Measurements from ENCODE around the gene ITPR3. TPM values are rescaled to one million over a fixed set of nuclear protein-coding genes. Genes with fewer than 3 reads are reported as not detected.

ITPR3 gene
- total and polyA plus RNA-seq, 2 donors from 2014 or later, result 4.2 to 86.3 TPM

GRCh38 chr6:33668914-33669313 lies 47.8 kb downstream of the ITPR3 start:
- Histone ChIP-seq H3K27ac (ENCODE audit: low read depth in 2 of 2, low read length in 2 of 2) (no peak overlapping the region), H3K27me3 (ENCODE audit: control insufficient read depth, insufficient read depth, low read length) (no peaks in the 10 kb centered on the region), H3K36me3 (ENCODE audit: control insufficient read depth in 2 of 3, insufficient read depth in 3 of 3, low read length in 3 of 3) (no peaks in the 10 kb centered on the region), H3K9ac (ENCODE audit: low read length in 3 of 3) (no peak overlapping the region), H3K4me3 (ENCODE audit: low read length in 3 of 3) (no peak overlapping the region), H3K4me1 (ENCODE audit: control insufficient read depth in 2 of 3, insufficient read depth in 2 of 3, low read depth in 1 of 3, low read length in 3 of 3) (no peaks in the 10 kb centered on the region), H3K9me3 (ENCODE audit: control insufficient read depth in 2 of 3, insufficient read depth in 1 of 3, low read length in 3 of 3) (no peaks in the 10 kb centered on the region)
- FAIRE-seq (no peak), DNase-seq (no peak)
- TF ChIP-seq CTCF (IDR thresholded peaks at IDR 0.05; ENCODE audit: borderline replicate concordance, extremely low read depth, insufficient read depth), result no peak
- intact Hi-C loops (cut with DNase I), result no loop called here

- Histone ChIP-seq H3K4me1 (ENCODE audit: control insufficient read depth in 2 of 3, insufficient read depth in 2 of 3, low read depth in 1 of 3, low read length in 3 of 3) (no peaks in the 10 kb centered on the region), H3K9ac (ENCODE audit: low read length in 3 of 3) (no peak overlapping the region), H3K27me3 (ENCODE audit: control insufficient read depth, insufficient read depth, low read length) (no peaks in the 10 kb centered on the region), H3K9me3 (ENCODE audit: control insufficient read depth in 2 of 3, insufficient read depth in 1 of 3, low read length in 3 of 3) (no peaks in the 10 kb centered on the region), H3K27ac (ENCODE audit: low read depth in 2 of 2, low read length in 2 of 2) (no peak overlapping the region), H3K36me3 (ENCODE audit: control insufficient read depth in 2 of 3, insufficient read depth in 3 of 3, low read length in 3 of 3) (no peaks in the 10 kb centered on the region), H3K4me3 (ENCODE audit: low read length in 3 of 3) (no peak overlapping the region)
- FAIRE-seq, result no peak
- DNase-seq, result no peak
- intact Hi-C loops (cut with DNase I), result no loop called here
- no peak for TF ChIP-seq CTCF (IDR thresholded peaks at IDR 0.05; ENCODE audit: borderline replicate concordance, extremely low read depth, insufficient read depth)
Observed at GRCh38 chr6:33670086-33670660, 49.1 kb downstream of the ITPR3 start.

GRCh38 chr6:33670971-33671743 lies 50.0 kb downstream of the ITPR3 start:
- no peak for TF ChIP-seq CTCF (IDR thresholded peaks at IDR 0.05; ENCODE audit: borderline replicate concordance, extremely low read depth, insufficient read depth)
- H3K9me3 ChIP-seq (ENCODE audit: control insufficient read depth in 2 of 3, insufficient read depth in 1 of 3, low read length in 3 of 3), result no peaks in the 10 kb centered on the region
- no peak overlapping the region for H3K9ac ChIP-seq (ENCODE audit: low read length in 3 of 3)
- FAIRE-seq (no peak), DNase-seq (peak in 4 of 5 donors; percentile 28 to 69 (median 40))
- H3K36me3 ChIP-seq (ENCODE audit: control insufficient read depth in 2 of 3, insufficient read depth in 3 of 3, low read length in 3 of 3), result no peaks in the 10 kb centered on the region
- intact Hi-C loops (cut with DNase I), result no loop called here
- H3K27ac ChIP-seq (ENCODE audit: low read depth in 2 of 2, low read length in 2 of 2), result no peak overlapping the region
- no peaks in the 10 kb centered on the region for H3K4me1 ChIP-seq (ENCODE audit: control insufficient read depth in 2 of 3, insufficient read depth in 2 of 3, low read depth in 1 of 3, low read length in 3 of 3)
- no peak overlapping the region for H3K4me3 ChIP-seq (ENCODE audit: low read length in 3 of 3)
- no peaks in the 10 kb centered on the region for H3K27me3 ChIP-seq (ENCODE audit: control insufficient read depth, insufficient read depth, low read length)

All from kidney (tissue), 14 donors.